GM12864 (cell line): ENCODE measurements around the gene EDN1.

Experiments
- DNase-seq: peaks from one replicate; pipeline ENCODE4 v3.0.0-alpha.2; 2011; ENCODE audit warnings: low read depth
- H3K4me3 ChIP-seq: 2 replicates; pipeline ENCODE4 v1.5.1; 2011; ENCODE audit warnings: mild to moderate bottlenecking, low read depth, low read length, control low read depth
- TF ChIP-seq, protein P1 (sequence below): IDR thresholded peaks from 2 replicates; pipeline ENCODE4 v1.5.1; 2011; ENCODE audit warnings: low read depth, mild to moderate bottlenecking, moderate library complexity, low read length, control low read depth, inconsistent platforms; ENCODE audit errors: missing control alignments

The EDN1 gene

DNA sequence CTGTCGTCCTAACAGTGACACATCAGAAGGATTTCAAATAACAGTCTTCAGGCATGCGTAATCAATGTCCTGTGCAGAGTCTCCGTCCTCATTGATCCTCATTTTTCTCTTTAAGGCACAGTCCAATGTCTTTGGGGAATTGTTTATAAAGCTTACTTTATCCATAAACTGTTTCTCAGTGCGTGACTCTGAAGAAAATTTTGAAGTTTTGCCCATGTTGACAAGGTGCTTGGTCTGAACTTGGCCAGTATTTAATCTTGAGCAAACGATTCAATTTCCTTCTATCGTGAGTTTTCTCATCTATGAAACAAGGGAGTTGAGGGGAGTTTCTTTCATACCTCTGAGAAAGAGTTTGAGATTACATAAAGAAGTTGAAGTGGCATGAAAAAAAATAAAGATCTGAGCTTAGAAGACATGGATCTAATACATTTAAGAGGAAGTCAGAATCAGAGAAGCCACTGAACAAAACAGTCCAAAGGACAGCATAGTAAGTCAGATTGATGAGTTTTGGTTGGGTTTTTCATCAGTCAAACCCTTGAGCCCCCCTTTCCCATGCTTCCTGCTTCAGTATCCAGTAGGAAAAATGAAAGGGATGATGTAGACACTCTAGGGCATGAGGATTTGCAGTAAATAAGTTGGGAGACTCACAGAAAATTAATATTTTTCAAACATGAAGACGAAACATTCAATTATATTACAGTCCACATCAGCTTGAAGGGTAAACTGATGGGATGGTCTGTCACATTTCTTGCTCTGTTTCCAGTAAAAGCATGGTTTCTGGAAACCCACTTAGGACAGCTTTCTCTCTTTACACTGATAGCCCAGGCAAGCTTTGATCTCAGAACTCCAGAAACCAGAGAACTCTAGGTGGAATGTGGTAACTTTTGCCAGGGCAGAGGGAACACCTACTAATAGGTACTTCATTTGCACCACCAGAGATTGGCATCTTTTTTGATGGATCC lies 8.1 kb downstream of the EDN1 start:
- DNase-seq: no peak
- H3K4me3 ChIP-seq: no peak overlapping the region
- TF ChIP-seq, protein P1, sequence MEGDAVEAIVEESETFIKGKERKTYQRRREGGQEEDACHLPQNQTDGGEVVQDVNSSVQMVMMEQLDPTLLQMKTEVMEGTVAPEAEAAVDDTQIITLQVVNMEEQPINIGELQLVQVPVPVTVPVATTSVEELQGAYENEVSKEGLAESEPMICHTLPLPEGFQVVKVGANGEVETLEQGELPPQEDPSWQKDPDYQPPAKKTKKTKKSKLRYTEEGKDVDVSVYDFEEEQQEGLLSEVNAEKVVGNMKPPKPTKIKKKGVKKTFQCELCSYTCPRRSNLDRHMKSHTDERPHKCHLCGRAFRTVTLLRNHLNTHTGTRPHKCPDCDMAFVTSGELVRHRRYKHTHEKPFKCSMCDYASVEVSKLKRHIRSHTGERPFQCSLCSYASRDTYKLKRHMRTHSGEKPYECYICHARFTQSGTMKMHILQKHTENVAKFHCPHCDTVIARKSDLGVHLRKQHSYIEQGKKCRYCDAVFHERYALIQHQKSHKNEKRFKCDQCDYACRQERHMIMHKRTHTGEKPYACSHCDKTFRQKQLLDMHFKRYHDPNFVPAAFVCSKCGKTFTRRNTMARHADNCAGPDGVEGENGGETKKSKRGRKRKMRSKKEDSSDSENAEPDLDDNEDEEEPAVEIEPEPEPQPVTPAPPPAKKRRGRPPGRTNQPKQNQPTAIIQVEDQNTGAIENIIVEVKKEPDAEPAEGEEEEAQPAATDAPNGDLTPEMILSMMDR: no peak

DNA sequence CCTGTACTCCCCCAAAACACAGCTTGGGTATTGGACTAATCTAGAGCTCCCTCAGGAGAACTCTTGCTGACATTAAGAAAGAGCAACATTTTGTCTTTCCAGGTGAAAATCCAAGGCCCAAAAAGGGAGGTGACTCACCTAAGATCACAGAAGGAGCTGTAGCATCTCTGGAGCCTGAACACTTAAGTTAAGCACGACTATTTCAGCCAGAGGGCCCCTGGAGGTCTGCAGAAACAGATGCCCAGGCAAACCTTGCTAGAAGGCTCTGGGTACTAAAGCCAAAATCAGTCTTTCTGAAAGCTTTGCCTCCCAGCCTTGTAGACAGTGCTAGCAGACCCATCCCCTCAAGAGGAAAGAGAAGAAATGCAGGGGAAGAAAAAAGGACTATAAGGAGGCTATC lies 8.8 kb downstream of the EDN1 start:
- TF ChIP-seq, protein P1: no peak
- DNase-seq: no peak
- no peak overlapping the region for H3K4me3 ChIP-seq

DNA sequence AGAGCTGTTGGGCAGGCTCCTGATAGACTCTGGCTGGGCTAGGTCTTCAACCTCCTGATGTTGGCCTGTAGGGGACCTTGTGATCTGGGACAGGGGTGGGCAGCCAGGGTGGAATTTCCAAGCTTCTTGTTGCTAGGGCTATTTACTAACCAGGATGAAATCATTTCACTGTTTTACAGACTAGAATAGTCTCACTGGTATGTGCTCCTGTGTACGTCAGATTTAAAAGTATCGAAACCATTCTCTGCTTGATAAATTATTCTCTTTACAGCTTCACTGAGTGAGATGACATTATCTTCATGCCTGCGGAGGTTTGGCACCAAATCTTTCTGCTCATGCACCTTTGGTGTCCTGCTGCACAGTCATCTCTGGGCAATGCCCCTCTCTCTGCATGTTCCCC lies 10.9 kb downstream of the EDN1 start:
- TF ChIP-seq, protein P1: no peak
- DNase-seq: no peak
- H3K4me3 ChIP-seq: no peak overlapping the region

GRCh38 chr6:12304487-12304886 lies 14.3 kb downstream of the EDN1 start:
- no peak overlapping the region for H3K4me3 ChIP-seq
- no peak for DNase-seq

GRCh38 chr6:12309070-12309469 lies 18.9 kb downstream of the EDN1 start:
- TF ChIP-seq, protein P1: no peak
- DNase-seq: no peak
- H3K4me3 ChIP-seq: no peak overlapping the region

More at GRCh38 chr6:12304487-12304886, 14.3 kb downstream of the EDN1 start:
- TF ChIP-seq, protein P1: no peak

DNA sequence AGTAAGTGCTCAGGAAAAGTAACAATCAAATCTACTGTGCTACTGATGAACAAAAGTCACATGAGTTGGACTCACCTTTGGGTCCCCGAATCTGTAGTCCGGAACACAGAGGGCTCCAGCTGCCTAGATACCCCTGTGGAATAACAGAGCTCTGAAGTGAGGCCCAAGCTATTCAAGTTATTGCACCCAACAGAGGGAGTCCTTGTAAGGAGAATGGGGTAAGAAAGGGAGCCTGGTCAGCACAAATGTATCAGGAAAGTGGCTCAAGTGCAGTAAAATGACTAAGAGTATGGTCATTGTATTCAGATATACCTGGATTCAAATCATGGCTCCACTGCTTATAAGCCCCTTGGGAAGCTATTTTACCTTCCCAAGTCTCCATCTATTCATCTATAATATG lies 20.9 kb downstream of the EDN1 start:
- no peak overlapping the region for H3K4me3 ChIP-seq
- TF ChIP-seq, protein P1: no peak
- no peak for DNase-seq
